ENCODE data around the gene PAK2. TPM values are rescaled to one million over a fixed set of nuclear protein-coding genes. Genes with fewer than 3 reads are reported as not detected.
"Not testable (repeated sequence)": the region's sequence is repeated elsewhere in the genome, so short reads cannot be mapped to it uniquely, and the experiment has no call there.

PAK2 gene
- total RNA-seq, 4 donors from 2014 or later = 43.3 to 75.6 (median 49.8) TPM

DNA sequence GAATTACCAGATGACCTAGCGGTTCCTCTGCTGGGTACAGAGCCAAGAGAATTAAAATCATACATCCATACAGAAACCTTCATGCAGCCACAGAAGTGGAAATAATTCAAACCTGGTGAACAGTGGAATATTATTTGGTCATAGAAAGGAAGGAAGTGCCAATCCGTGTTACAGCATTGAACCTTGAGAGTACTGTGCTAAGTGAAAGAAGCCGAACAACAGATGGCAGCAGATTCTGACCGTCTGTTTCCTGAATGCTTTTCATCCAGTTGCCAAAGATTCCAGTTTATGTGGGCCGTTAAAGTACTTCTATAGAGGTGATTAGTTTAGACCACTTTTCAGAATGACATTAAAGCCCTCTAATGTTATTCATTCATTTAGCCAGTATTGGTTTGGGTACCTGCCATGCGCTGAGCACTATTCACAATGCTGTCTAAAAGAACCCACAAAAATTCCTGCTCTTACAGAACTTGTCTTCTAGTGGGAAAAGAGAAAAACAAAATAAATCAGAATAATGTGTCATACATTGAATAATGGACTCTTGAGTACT is 82.2 kb downstream of the PAK2 start:
- no peak for DNase-seq (ENCODE audit: low spot score in 2 of 2)
- 87 to 95% methylated on average over 6 of the region's 6 CpGs for WGBS, 2 donors
- no peaks in the 10 kb centered on the region for H3K27me3 ChIP-seq
- H3K36me3 ChIP-seq = peaks cover 11 to 99% (median 24%) of the 10 kb centered on the region in 3 donors
- TF ChIP-seq EP300 (IDR thresholded peaks at IDR 0.05) (no peak), POLR2A (IDR thresholded peaks at IDR 0.05) (no peak)
- TF ChIP-seq, protein P1, sequence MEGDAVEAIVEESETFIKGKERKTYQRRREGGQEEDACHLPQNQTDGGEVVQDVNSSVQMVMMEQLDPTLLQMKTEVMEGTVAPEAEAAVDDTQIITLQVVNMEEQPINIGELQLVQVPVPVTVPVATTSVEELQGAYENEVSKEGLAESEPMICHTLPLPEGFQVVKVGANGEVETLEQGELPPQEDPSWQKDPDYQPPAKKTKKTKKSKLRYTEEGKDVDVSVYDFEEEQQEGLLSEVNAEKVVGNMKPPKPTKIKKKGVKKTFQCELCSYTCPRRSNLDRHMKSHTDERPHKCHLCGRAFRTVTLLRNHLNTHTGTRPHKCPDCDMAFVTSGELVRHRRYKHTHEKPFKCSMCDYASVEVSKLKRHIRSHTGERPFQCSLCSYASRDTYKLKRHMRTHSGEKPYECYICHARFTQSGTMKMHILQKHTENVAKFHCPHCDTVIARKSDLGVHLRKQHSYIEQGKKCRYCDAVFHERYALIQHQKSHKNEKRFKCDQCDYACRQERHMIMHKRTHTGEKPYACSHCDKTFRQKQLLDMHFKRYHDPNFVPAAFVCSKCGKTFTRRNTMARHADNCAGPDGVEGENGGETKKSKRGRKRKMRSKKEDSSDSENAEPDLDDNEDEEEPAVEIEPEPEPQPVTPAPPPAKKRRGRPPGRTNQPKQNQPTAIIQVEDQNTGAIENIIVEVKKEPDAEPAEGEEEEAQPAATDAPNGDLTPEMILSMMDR (IDR thresholded peaks at IDR 0.05) = no peak
- H3K4me3 ChIP-seq = no peak overlapping the region
- no peaks in the 10 kb centered on the region for H3K4me1 ChIP-seq
- no peaks in the 10 kb centered on the region for H3K9me3 ChIP-seq
- no peak overlapping the region for H3K27ac ChIP-seq

DNA sequence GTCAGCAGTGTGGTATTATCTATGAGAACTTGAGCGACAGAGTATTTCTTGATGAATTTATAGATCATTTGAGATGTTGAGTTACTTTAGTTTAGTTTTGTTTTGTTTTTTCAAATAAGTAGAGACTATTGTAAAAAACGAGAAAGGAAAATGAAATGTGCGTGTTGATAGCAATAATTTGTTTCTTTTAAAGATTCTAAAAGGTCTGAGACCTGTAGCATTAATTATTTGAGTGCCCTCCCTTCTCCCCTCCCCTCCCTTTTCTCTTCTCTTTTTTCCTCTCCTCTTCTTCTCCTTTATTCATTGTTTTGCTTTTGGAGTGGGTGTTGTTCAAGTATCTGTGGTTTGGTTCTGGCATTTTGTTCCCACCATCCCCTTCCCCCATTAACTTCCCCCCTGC is 90.0 kb downstream of the PAK2 start:
- peaks cover 0 to 67% (median 3%) of the 10 kb centered on the region in 3 donors for H3K36me3 ChIP-seq
- H3K4me3 ChIP-seq; DNase-seq (ENCODE audit: low spot score in 2 of 2); H3K27ac ChIP-seq; H3K9me3 ChIP-seq; H3K27me3 ChIP-seq; H3K4me1 ChIP-seq: not testable (repeated sequence)
- WGBS, 2 donors = 92% methylated on average over 3 of the region's 3 CpGs

DNA sequence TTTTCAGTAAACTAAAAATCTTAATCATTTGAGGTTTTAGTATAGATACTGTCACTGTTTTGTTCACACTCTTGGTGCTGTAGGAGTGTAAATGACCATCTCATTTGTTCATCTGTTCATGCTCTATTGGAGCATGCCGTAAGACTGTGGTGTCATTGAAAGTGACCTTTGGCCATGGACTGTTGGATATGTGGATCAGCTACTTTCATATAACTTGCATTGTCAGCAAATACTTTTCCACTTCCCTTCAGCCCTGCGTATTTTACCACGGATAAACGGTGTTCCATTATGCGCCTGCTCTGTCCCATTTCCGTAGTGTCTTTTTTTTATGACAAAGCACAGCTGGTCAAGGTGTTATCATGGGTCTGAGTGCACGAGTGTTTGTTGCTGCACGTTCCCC is 95.4 kb downstream of the PAK2 start:
- WGBS, 2 donors = 63 to 75% methylated on average over 8 of the region's 8 CpGs
- H3K27me3 ChIP-seq = no peaks in the 10 kb centered on the region
- no peak for TF ChIP-seq EP300 (IDR thresholded peaks at IDR 0.05)
- TF ChIP-seq, protein P1 (IDR thresholded peaks at IDR 0.05) = no peak
- H3K9me3 ChIP-seq = no peaks in the 10 kb centered on the region
- H3K27ac ChIP-seq = no peak overlapping the region
- no peaks in the 10 kb centered on the region for H3K4me1 ChIP-seq
- H3K4me3 ChIP-seq = no peak overlapping the region
- peaks cover 0 to 14% (median 3%) of the 10 kb centered on the region in 3 donors for H3K36me3 ChIP-seq
- DNase-seq (ENCODE audit: low spot score in 2 of 2) = no peak

DNA sequence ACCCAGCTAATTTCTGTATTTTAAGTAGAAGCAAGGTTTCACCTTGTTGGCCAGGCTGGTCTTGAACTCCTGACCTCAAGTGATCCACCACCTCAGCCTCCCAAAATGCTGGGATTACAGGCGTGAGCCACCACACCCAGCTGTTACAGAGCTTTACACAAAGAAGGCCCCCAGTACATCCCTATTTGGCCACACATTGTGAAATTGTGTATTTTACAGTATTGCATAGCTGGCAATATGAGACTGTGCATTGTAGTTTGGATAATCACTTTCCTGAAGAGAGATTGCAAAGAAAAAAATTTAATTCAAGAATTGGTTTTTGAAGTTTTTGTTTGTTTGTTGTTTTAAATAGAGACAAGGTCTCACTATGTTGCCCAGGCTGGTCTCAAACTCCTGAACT is 97.0 kb downstream of the PAK2 start:
- WGBS, 2 donors = 86 to 100% methylated on average over 1 of the region's 1 CpG
- H3K9me3 ChIP-seq; H3K4me1 ChIP-seq; DNase-seq (ENCODE audit: low spot score in 2 of 2); H3K36me3 ChIP-seq; H3K27ac ChIP-seq; H3K27me3 ChIP-seq; H3K4me3 ChIP-seq: not testable (repeated sequence)

DNA sequence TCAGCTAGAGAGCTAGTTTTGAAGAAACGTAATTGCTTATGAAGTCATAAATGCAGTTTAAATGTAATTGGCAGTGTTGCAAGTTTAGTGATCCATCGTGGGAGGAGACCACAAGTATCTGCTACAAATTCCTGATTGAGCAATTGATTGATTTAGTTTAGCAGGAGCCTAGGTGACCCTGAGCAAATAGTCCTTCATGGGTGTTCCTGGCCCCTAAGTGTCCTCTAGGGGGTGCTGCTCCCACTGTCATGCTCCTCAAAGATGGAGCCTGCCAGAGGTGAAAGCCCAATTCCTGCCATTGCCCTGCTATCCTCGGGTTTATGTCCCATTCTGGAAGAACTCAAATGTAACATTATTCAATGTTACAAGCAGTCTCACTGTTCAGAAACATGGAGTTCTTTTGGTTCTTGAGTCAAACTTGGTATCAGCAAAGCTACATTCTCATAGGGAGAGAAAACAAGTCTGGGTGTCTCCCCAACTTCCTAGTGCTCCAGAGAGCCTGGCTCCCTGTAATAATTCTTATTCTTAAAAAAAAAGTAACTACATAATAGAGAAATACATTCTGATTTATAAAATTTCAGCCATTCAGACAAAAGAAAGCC is 98.3 kb downstream of the PAK2 start:
- WGBS, 2 donors = 57 to 58% methylated on average over 3 of the region's 3 CpGs
- no peaks in the 10 kb centered on the region for H3K36me3 ChIP-seq
- no peaks in the 10 kb centered on the region for H3K4me1 ChIP-seq
- TF ChIP-seq POLR2A (IDR thresholded peaks at IDR 0.05) (no peak), EP300 (IDR thresholded peaks at IDR 0.05) (no peak)
- TF ChIP-seq, protein P1 (IDR thresholded peaks at IDR 0.05) = peak; percentile 46 to 66 (median 56)
- peak; percentile 26 to 70 for DNase-seq (ENCODE audit: low spot score in 2 of 2)
- no peaks in the 10 kb centered on the region for H3K9me3 ChIP-seq
- H3K27ac ChIP-seq = no peak overlapping the region
- no peaks in the 10 kb centered on the region for H3K27me3 ChIP-seq
- no peak overlapping the region for H3K4me3 ChIP-seq

DNA sequence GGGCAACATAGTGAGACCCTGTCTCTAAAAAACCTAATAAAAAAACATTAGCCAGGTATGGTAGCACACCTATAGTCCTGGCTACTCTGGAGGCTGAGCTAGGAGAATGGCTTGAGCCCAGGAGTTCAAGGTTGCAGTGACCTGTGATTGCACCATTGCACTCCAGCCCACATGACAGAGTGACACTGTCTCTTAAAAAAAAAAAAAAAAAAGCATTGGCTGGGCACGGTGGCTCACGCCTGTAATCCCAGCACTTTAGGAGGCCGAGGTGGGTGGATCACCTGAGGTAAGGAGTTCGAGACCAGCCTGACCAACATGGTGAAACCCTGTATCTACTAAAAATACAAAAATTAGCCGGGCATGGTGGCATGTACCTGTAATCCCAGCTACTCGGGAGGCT is 99.7 kb downstream of the PAK2 start:
- H3K9me3 ChIP-seq; H3K4me1 ChIP-seq; H3K27me3 ChIP-seq; DNase-seq (ENCODE audit: low spot score in 2 of 2); H3K4me3 ChIP-seq; H3K36me3 ChIP-seq; H3K27ac ChIP-seq: not testable (repeated sequence)
- 89 to 92% methylated on average over 6 of the region's 6 CpGs for WGBS, 2 donors

Data from tibial nerve (tissue), 4 donors.